Panc1 (cell line): ENCODE results near the gene BCL2L1. TPM values are rescaled to one million over a fixed set of nuclear protein-coding genes. Genes with fewer than 3 reads are reported as not detected.

ENCODE experiments used
- ATAC-seq: fragments of 200-7000 bp; cut with Tn5 transposase; 2 replicates; pipeline ENCODE4 v1.9.1; 2020; ENCODE audit warnings: mild to moderate bottlenecking, moderate library complexity
- BruUV-seq: library from RNA; stranded (reverse); fragments of 400-500 nt; replicated peaks from 2 replicates; lab custom pipeline; 2021; lab: Mats Ljungman, UMichigan
- CTCF ChIA-PET: fragments of 300-600 bp; sonication (Branson Sonifier 250); formaldehyde crosslinking; loops from one replicate; lab custom pipeline; 2022; ENCODE audit warnings: antibody characterized with exemption; lab: Charles Lee
- POLR2A ChIA-PET: fragments of 300-600 bp; sonication (Branson Sonifier 250); formaldehyde crosslinking; loops from one replicate; lab custom pipeline; 2022; ENCODE audit warnings: antibody characterized with exemption; lab: Charles Lee
- DNase-seq: peaks from one replicate; pipeline ENCODE4 v3.0.0-alpha.2; 2010; ENCODE audit warnings: low read depth, low spot score
- H3K27ac ChIP-seq: 2 replicates; pipeline ENCODE4 v1.5.1; 2011; ENCODE audit warnings: mild to moderate bottlenecking, low read length, inconsistent platforms
- H3K27me3 ChIP-seq: fragments of 200-500 bp; sonication (Bioruptor generic); 2 replicates; pipeline ENCODE4 v1.6.0; 2014; ENCODE audit warnings: low read length, inconsistent platforms; ENCODE audit not compliant: control insufficient read depth, insufficient read depth
- H3K36me3 ChIP-seq: fragments of 200-500 bp; sonication (Bioruptor generic); 2 replicates; pipeline ENCODE4 v1.5.1; 2014; ENCODE audit warnings: inconsistent platforms, mild to moderate bottlenecking, low read length, moderate library complexity; ENCODE audit not compliant: control insufficient read depth, insufficient read depth
- H3K4me1 ChIP-seq: 2 replicates; pipeline ENCODE4 v1.5.1; 2011; ENCODE audit warnings: inconsistent platforms, mild to moderate bottlenecking, low read length, moderate library complexity; ENCODE audit not compliant: control insufficient read depth, insufficient read depth
- H3K4me3 ChIP-seq, 2 experiments: 2 replicates each; pipeline ENCODE4 v1.5.1; 2011 to 2012; ENCODE audit warnings: low read depth in 2 of 2, low read length in 2 of 2, mild to moderate bottlenecking in 2 of 2, inconsistent platforms in 1 of 2, moderate library complexity in 1 of 2
- H3K9me3 ChIP-seq: fragments of 200-500 bp; sonication (Bioruptor generic); 2 replicates; pipeline ENCODE4 v1.5.1; 2014; ENCODE audit warnings: low read depth, mild to moderate bottlenecking, inconsistent platforms, low read length, moderate library complexity; ENCODE audit not compliant: control insufficient read depth, insufficient read depth
- CTCF ChIP-seq: fragments of 450-650 bp; IDR thresholded peaks from 2 replicates; pipeline ENCODE4 v1.5.1; 2017; ENCODE audit warnings: mild to moderate bottlenecking
- POLR2AphosphoS5 ChIP-seq: IDR thresholded peaks from 2 replicates; pipeline ENCODE4 v1.6.1; 2012; ENCODE audit warnings: mild to moderate bottlenecking, low read depth, low read length, moderate library complexity
- REST ChIP-seq, 2 experiments: IDR thresholded peaks; 2 replicates each; pipeline ENCODE4 v1.6.1; 2011 to 2012; ENCODE audit warnings: low read depth in 2 of 2, control low read depth in 1 of 2, low read length in 1 of 2, mild to moderate bottlenecking in 1 of 2, moderate library complexity in 1 of 2; ENCODE audit not compliant: insufficient read depth in 1 of 2
- SIN3A ChIP-seq: IDR thresholded peaks from 2 replicates; pipeline ENCODE4 v1.6.1; 2012; ENCODE audit warnings: low read depth, mild to moderate bottlenecking, low read length, moderate library complexity, borderline replicate concordance; ENCODE audit not compliant: insufficient read depth
- TCF7L2 ChIP-seq: IDR thresholded peaks from 2 replicates; pipeline ENCODE4 v1.6.1; 2011; ENCODE audit warnings: mild to moderate bottlenecking, low read depth, low read length, inconsistent platforms
- in situ Hi-C: cut with HindIII; loops from 2 replicates; pipeline ENCODE4 v1.10.0; 2016; ENCODE audit warnings: low sequenced_read_pairs, low pct_unique_long_range_greater_than_20kb
- intact Hi-C: fragments of 100-400 bp; cut with micrococcal nuclease; formaldehyde crosslinking; loops from one replicate; pipeline ENCODE4 v1.10.0; 2022; ENCODE audit not compliant: unreplicated experiment
- total RNA-seq: library from RNA; stranded (reverse); gene quantifications from one replicate; pipeline ENCODE4 v1.2.1, GENCODE V29; 2021; ENCODE audit not compliant: unreplicated experiment

BCL2L1 gene
- total RNA-seq, 1 experiment from 2014 or later, result 150 TPM

DNA sequence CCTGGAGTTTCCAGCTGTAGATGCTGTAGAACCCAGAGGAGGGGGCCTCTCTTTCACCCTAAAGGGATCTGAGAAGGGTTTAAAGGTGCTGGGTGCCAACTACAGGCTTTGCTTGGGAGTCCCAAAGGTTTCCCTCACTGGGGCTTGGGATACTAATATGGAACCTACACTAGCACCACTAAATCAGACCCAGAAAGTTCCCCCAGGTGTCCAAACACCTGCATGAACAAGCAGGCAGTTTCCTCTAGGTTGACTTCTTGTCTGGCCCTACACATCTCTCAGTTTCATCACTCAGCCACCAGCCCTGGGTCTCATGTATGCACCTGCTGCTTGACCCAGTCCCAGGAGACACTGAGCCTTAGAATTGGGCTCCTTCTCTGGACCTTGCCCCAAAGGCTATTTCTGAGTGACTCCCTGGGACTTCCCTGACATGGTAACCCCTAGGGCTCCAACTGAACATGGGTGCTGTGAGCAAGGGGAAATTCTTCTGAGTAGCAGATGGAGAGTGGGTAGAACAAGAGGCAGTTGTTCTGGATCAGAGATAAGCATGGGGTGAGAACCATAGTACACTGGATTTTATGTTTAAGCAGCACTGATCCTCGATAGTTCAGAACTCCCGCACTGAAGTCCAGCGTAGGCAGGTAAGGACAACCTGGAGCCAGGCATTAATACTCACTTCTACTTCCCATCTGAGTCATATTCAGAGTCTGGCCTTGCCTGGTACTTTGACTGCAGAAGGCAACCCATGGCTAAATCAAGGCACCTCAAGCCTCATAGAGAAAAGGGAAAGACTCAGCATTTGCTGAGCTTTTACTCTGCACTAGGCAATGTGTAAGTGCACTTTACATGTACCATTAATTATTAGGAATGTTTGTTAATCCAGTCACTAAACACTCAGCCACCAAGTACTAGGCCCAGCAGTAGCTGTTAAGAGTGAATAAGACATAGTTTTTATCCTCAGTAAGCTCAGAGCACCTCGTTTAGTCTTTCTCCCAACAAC lies 16.8 kb downstream of the BCL2L1 start:
- no TSS peak for BruUV-seq
- TF ChIP-seq POLR2AphosphoS5 (no peak; the same call in 1 of the 2 replicates), REST (IDR thresholded peaks at IDR 0.05; ENCODE audit: insufficient read depth in 1 of 2, low read depth in 2 of 2, low read length in 1 of 2) (no peak), SIN3A (no peak), CTCF (no peak), TCF7L2 (no peak)
- no peak overlapping the region for H3K4me3 ChIP-seq
- POLR2A ChIA-PET, result interaction anchor here (0.6 to 0.9 kb wide), 2 partner anchors 8 to 10 kb away, joined by 3 to 4 read pairs; no protein-coding TSS in a partner anchor
- peak overlapping the region; percentile 54 for H3K27ac ChIP-seq
- peaks cover 16% of the 10 kb centered on the region; the same call in 1 of the 2 replicates for H3K36me3 ChIP-seq
- intact Hi-C loops, result no loop called here
- H3K9me3 ChIP-seq, result no peaks in the 10 kb centered on the region
- H3K27me3 ChIP-seq, result no peaks in the 10 kb centered on the region
- in situ Hi-C loops, result no loop called here
- DNase-seq (no peak), ATAC-seq (no peak)
- H3K4me1 ChIP-seq, result peaks cover 38% of the 10 kb centered on the region
- CTCF ChIA-PET, result interaction anchor here (0.6 to 1.5 kb wide), 3 partner anchors 13 to 44 kb away, joined by 3 to 5 read pairs (median 3); no protein-coding TSS in a partner anchor

GRCh38 chr20:31705191-31705590 lies 17.5 kb downstream of the BCL2L1 start:
- no peaks in the 10 kb centered on the region for H3K9me3 ChIP-seq
- ChIA-PET POLR2A (interaction anchor here (0.9 kb wide), 1 partner anchor 9 kb away, joined by 4 read pairs; no protein-coding TSS in a partner anchor), CTCF (interaction anchor here (1.4 to 1.5 kb wide), 2 partner anchors 18 to 44 kb away, joined by 3 to 5 read pairs; no protein-coding TSS in a partner anchor)
- peak overlapping the region; percentile 54 for H3K27ac ChIP-seq
- no peak overlapping the region for H3K4me3 ChIP-seq
- intact Hi-C loops, result no loop called here
- in situ Hi-C loops, result no loop called here
- ATAC-seq, result no peak
- BruUV-seq, result no TSS peak
- no peaks in the 10 kb centered on the region for H3K27me3 ChIP-seq
- peaks cover 32% of the 10 kb centered on the region for H3K4me1 ChIP-seq
- DNase-seq, result no peak
- peaks cover 13% of the 10 kb centered on the region; the same call in 1 of the 2 replicates for H3K36me3 ChIP-seq
- no peak for TF ChIP-seq TCF7L2
- no peak for TF ChIP-seq CTCF
- no peak for TF ChIP-seq SIN3A
- no peak; the same call in 1 of the 2 replicates for TF ChIP-seq POLR2AphosphoS5
- TF ChIP-seq REST (IDR thresholded peaks at IDR 0.05; ENCODE audit: insufficient read depth in 1 of 2, low read depth in 2 of 2, low read length in 1 of 2), result no peak
